B cell (primary cell): ENCODE results near the gene FASLG. TPM values are rescaled to one million over a fixed set of nuclear protein-coding genes. Genes with fewer than 3 reads are reported as not detected.

ENCODE experiments used
- ATAC-seq: fragments of 200-7000 bp; cut with Tn5 transposase; one replicate; pipeline ENCODE4 v1.10.0; 2021; ENCODE audit warnings: low read depth, mild to moderate bottlenecking, moderate number of reproducible peaks, moderate library complexity
- CTCF ChIA-PET: fragments of 350-600 bp; sonication (Branson Sonifier 250); formaldehyde crosslinking; loops from one replicate; lab custom pipeline; 2021; ENCODE audit warnings: antibody characterized with exemption, inconsistent platforms; lab: Charles Lee
- POLR2A ChIA-PET: fragments of 350-600 bp; sonication (Branson Sonifier 250); formaldehyde crosslinking; loops from one replicate; lab custom pipeline; 2021; ENCODE audit warnings: antibody characterized with exemption; lab: Charles Lee
- DNase-seq: peaks from one replicate; pipeline ENCODE4 v3.0.0; 2013
- H2AFZ ChIP-seq: 2 replicates; pipeline ENCODE4 v1.6.1; 2012; ENCODE audit warnings: mild to moderate bottlenecking, low read depth, low read length; ENCODE audit not compliant: insufficient read depth, poor library complexity, severe bottlenecking
- H3K27ac ChIP-seq, 2 donors: 1 replicate in 1 of 2; 2 replicates in 1 of 2; pipeline ENCODE4 v1.5.1; 2012 to 2013; ENCODE audit warnings: low read length in 2 of 2, mild to moderate bottlenecking in 2 of 2, moderate library complexity in 1 of 2
- H3K27me3 ChIP-seq, 4 experiments: fragments of 200-600 bp in 1 of 4; sonication (generic) in 1 of 4; replicated peaks in 1 of 4; 1 replicate in 2 of 4; 2 replicates in 2 of 4; pipeline versions ENCODE4 v1.6.1 to v1.7.0; 2013 to 2016; ENCODE audit warnings: low read length in 3 of 4, mild to moderate bottlenecking in 2 of 4, mixed read lengths in 1 of 4, moderate library complexity in 1 of 4; ENCODE audit not compliant: insufficient read depth in 4 of 4, control insufficient read depth in 3 of 4; ENCODE audit errors: control extremely low read depth in 1 of 4
- H3K36me3 ChIP-seq, 2 experiments: replicated peaks in 1 of 2; 1 replicate in 1 of 2; 2 replicates in 1 of 2; pipeline versions ENCODE4 v1.6.1 to v1.7.1; 2013; ENCODE audit warnings: low read length in 1 of 2; ENCODE audit not compliant: insufficient read depth in 2 of 2, control insufficient read depth in 1 of 2; ENCODE audit errors: control extremely low read depth in 1 of 2, extremely low read depth in 1 of 2
- H3K4me1 ChIP-seq, 2 donors: fragments of 200-600 bp in 1 of 2; sonication (generic) in 1 of 2; 1 replicate in 1 of 2; 2 replicates in 1 of 2; pipeline versions ENCODE4 v1.5.1 to v1.6.1; 2013 to 2017; ENCODE audit warnings: low read length in 2 of 2; ENCODE audit not compliant: control insufficient read depth in 2 of 2, insufficient read depth in 2 of 2
- H3K4me2 ChIP-seq: replicated peaks from 2 replicates; pipeline ENCODE3; 2012; ENCODE audit warnings: mild to moderate bottlenecking, low read depth, low read length; ENCODE audit not compliant: poor library complexity, severe bottlenecking
- H3K4me3 ChIP-seq, 5 experiments: fragments of 200-600 bp in 1 of 5; sonication (generic) in 1 of 5; 1 replicate in 3 of 5; 2 replicates in 2 of 5; pipeline versions ENCODE4 v1.5.1 to v1.7.0; 2011 to 2016; ENCODE audit warnings: low read length in 4 of 5, mild to moderate bottlenecking in 4 of 5, low read depth in 2 of 5, control low read depth in 1 of 5, moderate library complexity in 1 of 5; ENCODE audit not compliant: insufficient read depth in 1 of 5; ENCODE audit errors: control extremely low read depth in 1 of 5, extremely low read depth in 1 of 5
- H3K79me2 ChIP-seq: fragments of 200-600 bp; sonication (generic); one replicate; pipeline ENCODE4 v1.6.0; 2016; ENCODE audit warnings: low read length; ENCODE audit not compliant: control insufficient read depth, insufficient read depth
- H3K9ac ChIP-seq: fragments of 200-600 bp; sonication (generic); 2 replicates; pipeline ENCODE4 v1.6.1; 2017; ENCODE audit warnings: mild to moderate bottlenecking, low read length, moderate library complexity
- H3K9me3 ChIP-seq, 3 donors: one replicate each; pipeline versions ENCODE4 v1.6.1 to v1.7.1; 2013; ENCODE audit warnings: low read length in 2 of 3; ENCODE audit not compliant: control insufficient read depth in 2 of 3, insufficient read depth in 1 of 3; ENCODE audit errors: control extremely low read depth in 1 of 3
- H4K20me1 ChIP-seq: 2 replicates; pipeline ENCODE4 v1.6.0; 2012; ENCODE audit warnings: mild to moderate bottlenecking, low read length; ENCODE audit not compliant: insufficient read depth, control insufficient read depth, poor library complexity, severe bottlenecking
- H3K27ac Mint-ChIP-seq: one replicate; pipeline ENCODE4 v1.8.0; 2021; ENCODE audit warnings: mixed read lengths
- H3K27me3 Mint-ChIP-seq: one replicate; pipeline ENCODE4 v1.8.0; 2021; ENCODE audit warnings: mixed read lengths
- H3K4me1 Mint-ChIP-seq: one replicate; pipeline ENCODE4 v1.8.0; 2021; ENCODE audit warnings: mixed read lengths
- H3K4me3 Mint-ChIP-seq: one replicate; pipeline ENCODE4 v1.8.0; 2021; ENCODE audit warnings: mixed read lengths
- H3K9me3 Mint-ChIP-seq: one replicate; pipeline ENCODE4 v1.8.0; 2022; ENCODE audit warnings: mixed read lengths; ENCODE audit not compliant: insufficient read depth
- CTCF ChIP-seq: fragments of 200-600 bp; IDR thresholded peaks from one replicate; pipeline ENCODE4 v1.8.0; 2022; ENCODE audit warnings: antibody characterized with exemption, mild to moderate bottlenecking
- EZH2 ChIP-seq: IDR thresholded peaks from 2 replicates; pipeline ENCODE4 v1.6.1; 2012; ENCODE audit warnings: borderline replicate concordance, low read depth, mild to moderate bottlenecking, moderate library complexity, low read length; ENCODE audit not compliant: insufficient read depth, poor library complexity, severe bottlenecking
- whole genome bisulfite sequencing: methylation state at CpG from one replicate; pipeline ENCODE4 v1.1.5; 2013; ENCODE audit warnings: missing lambda C conversion rate; ENCODE audit not compliant: insufficient coverage; 5-methylcytosine and 5-hydroxymethylcytosine counted together
- intact Hi-C: fragments of 100-400 bp; cut with micrococcal nuclease; formaldehyde crosslinking; loops from one replicate; pipeline ENCODE4 v1.10.0; 2022
- polyA plus RNA-seq: library from polyadenylated mRNA; depleted of rRNA; stranded (reverse); fragments of >200 nt; gene quantifications from 2 replicates; pipeline ENCODE4 v1.2.3, GENCODE V29; 2012
- total RNA-seq, 2 donors: library from RNA; stranded (reverse); fragments of 120-200 nt in 1 of 2; gene quantifications; 1 replicate in 1 of 2; 2 replicates in 1 of 2; pipeline versions ENCODE4 v1.2.3 to v1.2.4, GENCODE V29; 2013 to 2022

Gene FASLG
- total and polyA plus RNA-seq, 2 donors (not counting 1 experiment from before 2014, with no cell fraction given): 0.15 TPM; not detected in 1

DNA sequence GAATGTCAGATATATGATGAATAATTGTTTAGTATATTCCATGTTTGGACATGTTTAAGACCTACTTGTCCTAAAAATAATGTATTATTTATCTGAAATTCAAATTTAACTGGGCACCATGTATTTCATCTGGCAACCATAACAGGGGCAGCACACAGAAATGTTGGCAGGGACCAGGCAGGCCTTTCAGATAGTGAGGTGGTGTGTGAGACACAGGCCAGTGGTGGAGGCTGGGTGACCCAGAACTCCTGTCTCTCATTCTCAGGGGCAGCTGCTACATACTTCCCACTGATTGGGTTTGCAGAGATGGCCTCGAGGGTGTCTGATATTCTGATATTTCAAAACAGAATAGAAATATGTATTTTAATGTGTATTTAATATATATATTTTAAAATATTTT lies 1.3 kb upstream of the FASLG start:
- Histone ChIP-seq H3K79me2 (no peaks in the 10 kb centered on the region), H2AFZ (no peak overlapping the region), H3K9ac (no peak overlapping the region), H3K36me3 (no peaks in the 10 kb centered on the region), H3K27ac (no peak overlapping the region), H3K9me3 (peaks cover 0 to 1% (median 0%) of the 10 kb centered on the region in 3 donors), H3K4me1 (peaks cover 5% of the 10 kb centered on the region in 2 donors), H3K4me2 (no peak overlapping the region), H4K20me1 (no peaks in the 10 kb centered on the region), H3K4me3 (no peak overlapping the region), H3K27me3 (no peaks in the 10 kb centered on the region)
- H3K4me1 Mint-ChIP-seq: peaks cover 7% of the 10 kb centered on the region
- ChIA-PET POLR2A (no interaction called here), CTCF (no interaction called here)
- TF ChIP-seq CTCF (no peak), EZH2 (no peak)
- intact Hi-C loops: no loop called here
- DNase-seq: no peak
- peaks cover 6% of the 10 kb centered on the region for H3K27me3 Mint-ChIP-seq
- H3K9me3 Mint-ChIP-seq: no peaks in the 10 kb centered on the region
- H3K4me3 Mint-ChIP-seq: no peak overlapping the region
- no CpG with 5 or more reads among the region's 1 CpG for WGBS
- no peak overlapping the region for H3K27ac Mint-ChIP-seq
- ATAC-seq: no peak

DNA sequence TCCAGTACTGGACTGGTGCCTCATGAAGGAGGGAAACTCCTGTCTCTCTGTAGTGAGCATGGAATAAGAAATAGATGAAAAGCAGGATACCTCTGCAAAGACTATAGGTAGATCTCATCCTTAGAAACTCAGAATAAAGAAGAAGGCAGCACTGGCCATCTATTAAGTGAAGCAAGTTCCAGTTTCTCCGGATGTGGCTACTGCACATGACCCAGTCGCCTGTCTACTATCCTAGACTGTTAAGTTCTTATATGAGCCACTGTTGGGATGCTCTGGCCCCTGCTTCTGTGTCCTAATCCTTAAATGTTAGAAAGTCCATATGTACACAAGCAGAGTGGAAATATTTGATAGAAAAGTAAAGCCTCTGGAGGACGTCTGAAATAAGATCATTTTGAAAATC lies 2.2 kb downstream of the FASLG start:
- WGBS: 90% methylated on average over 2 of the region's 3 CpGs
- no peak overlapping the region for H3K27ac Mint-ChIP-seq
- no peaks in the 10 kb centered on the region for H3K36me3 ChIP-seq
- peaks cover 9 to 12% of the 10 kb centered on the region in 2 donors for H3K4me1 ChIP-seq
- no peaks in the 10 kb centered on the region for H3K79me2 ChIP-seq
- intact Hi-C loops: no loop called here
- no peaks in the 10 kb centered on the region for H3K27me3 Mint-ChIP-seq
- H2AFZ ChIP-seq: no peak overlapping the region
- H3K9ac ChIP-seq: no peak overlapping the region
- CTCF ChIA-PET: no interaction called here
- no peaks in the 10 kb centered on the region for H3K9me3 Mint-ChIP-seq
- no peak overlapping the region for H3K4me3 Mint-ChIP-seq
- H3K27ac ChIP-seq: no peak overlapping the region
- H3K4me3 ChIP-seq: no peak overlapping the region
- no peaks in the 10 kb centered on the region for H3K27me3 ChIP-seq
- H3K9me3 ChIP-seq: peaks cover 0 to 1% (median 0%) of the 10 kb centered on the region in 3 donors
- POLR2A ChIA-PET: no interaction called here
- DNase-seq (no peak), ATAC-seq (no peak)
- H3K4me2 ChIP-seq: no peak overlapping the region
- H3K4me1 Mint-ChIP-seq: peaks cover 13% of the 10 kb centered on the region
- H4K20me1 ChIP-seq: no peaks in the 10 kb centered on the region
- TF ChIP-seq CTCF (no peak), EZH2 (no peak)
